MM.1S (cell line): ENCODE measurements around the gene HRH2.

Experiments used
- DNase-seq: peaks from one replicate; pipeline ENCODE4 v3.0.0-alpha.2; 2015
- H2AFZ ChIP-seq: fragments of 300-600 bp; sonication (generic); 2 replicates; pipeline ENCODE4 v1.6.0; 2016; ENCODE audit warnings: antibody characterized with exemption, low read length
- H3F3A ChIP-seq: fragments of 300-600 bp; sonication (generic); 2 replicates; pipeline ENCODE4 v1.6.1; 2016; ENCODE audit warnings: mild to moderate bottlenecking, antibody characterized with exemption, low read length, moderate library complexity, mixed read lengths; ENCODE audit not compliant: insufficient read depth
- H3K27ac ChIP-seq: fragments of 300-600 bp; sonication (generic); 2 replicates; pipeline ENCODE4 v1.5.1; 2016; ENCODE audit warnings: mild to moderate bottlenecking, low read length
- H3K27me3 ChIP-seq: fragments of 300-600 bp; sonication (generic); replicated peaks from 2 replicates; pipeline ENCODE4 v1.6.0; 2016; ENCODE audit warnings: low read length; ENCODE audit not compliant: insufficient read depth
- H3K36me3 ChIP-seq: fragments of 300-600 bp; sonication (generic); replicated peaks from 2 replicates; pipeline ENCODE4 v1.6.1; 2016; ENCODE audit warnings: mild to moderate bottlenecking, low read length, mixed read lengths; ENCODE audit not compliant: insufficient read depth
- H3K4me1 ChIP-seq: fragments of 300-600 bp; sonication (generic); 2 replicates; pipeline ENCODE4 v1.6.1; 2016; ENCODE audit warnings: low read length, mixed read lengths
- H3K4me2 ChIP-seq: fragments of 300-600 bp; sonication (generic); 2 replicates; pipeline ENCODE4 v1.6.0; 2016; ENCODE audit warnings: low read depth, low read length
- H3K4me3 ChIP-seq: fragments of 300-600 bp; sonication (generic); 2 replicates; pipeline ENCODE4 v1.5.1; 2016; ENCODE audit warnings: low read length, mixed read lengths
- H3K79me2 ChIP-seq: fragments of 300-600 bp; sonication (generic); 2 replicates; pipeline ENCODE4 v1.6.1; 2016; ENCODE audit warnings: mixed run types, low read length, mixed read lengths
- H3K9ac ChIP-seq: fragments of 300-600 bp; sonication (generic); 2 replicates; pipeline ENCODE4 v1.6.1; 2016; ENCODE audit warnings: low read length, mixed read lengths
- H3K9me2 ChIP-seq: fragments of 300-600 bp; sonication (generic); replicated peaks from 2 replicates; pipeline ENCODE4 v1.6.1; 2016; ENCODE audit warnings: mild to moderate bottlenecking, low read length, mixed read lengths; ENCODE audit not compliant: insufficient read depth
- H3K9me3 ChIP-seq: fragments of 300-600 bp; sonication (generic); replicated peaks from 2 replicates; pipeline ENCODE4 v1.6.1; 2016; ENCODE audit warnings: mild to moderate bottlenecking, low read length, mixed read lengths; ENCODE audit not compliant: insufficient read depth
- H4K20me1 ChIP-seq: fragments of 300-600 bp; sonication (generic); 2 replicates; pipeline ENCODE4 v1.6.1; 2016; ENCODE audit warnings: mild to moderate bottlenecking, low read length, moderate library complexity, mixed read lengths; ENCODE audit not compliant: insufficient read depth
- EZH2 ChIP-seq: fragments of 300-600 bp; sonication (generic); optimal IDR thresholded peaks from 2 replicates; pipeline ENCODE3; 2017; ENCODE audit warnings: low read depth, mild to moderate bottlenecking, antibody characterized with exemption, low read length, mixed read lengths
- EZH2phosphoT487 ChIP-seq: fragments of 300-600 bp; sonication (generic); IDR thresholded peaks from 2 replicates; pipeline ENCODE4 v1.6.1; 2018; ENCODE audit warnings: antibody characterized with exemption, low read length
- TF ChIP-seq, protein P1 (sequence below): fragments of 300-600 bp; sonication (generic); IDR thresholded peaks from 2 replicates; pipeline ENCODE4 v1.5.1; 2016; ENCODE audit warnings: antibody characterized with exemption, low read length, mixed read lengths

Gene HRH2

DNA sequence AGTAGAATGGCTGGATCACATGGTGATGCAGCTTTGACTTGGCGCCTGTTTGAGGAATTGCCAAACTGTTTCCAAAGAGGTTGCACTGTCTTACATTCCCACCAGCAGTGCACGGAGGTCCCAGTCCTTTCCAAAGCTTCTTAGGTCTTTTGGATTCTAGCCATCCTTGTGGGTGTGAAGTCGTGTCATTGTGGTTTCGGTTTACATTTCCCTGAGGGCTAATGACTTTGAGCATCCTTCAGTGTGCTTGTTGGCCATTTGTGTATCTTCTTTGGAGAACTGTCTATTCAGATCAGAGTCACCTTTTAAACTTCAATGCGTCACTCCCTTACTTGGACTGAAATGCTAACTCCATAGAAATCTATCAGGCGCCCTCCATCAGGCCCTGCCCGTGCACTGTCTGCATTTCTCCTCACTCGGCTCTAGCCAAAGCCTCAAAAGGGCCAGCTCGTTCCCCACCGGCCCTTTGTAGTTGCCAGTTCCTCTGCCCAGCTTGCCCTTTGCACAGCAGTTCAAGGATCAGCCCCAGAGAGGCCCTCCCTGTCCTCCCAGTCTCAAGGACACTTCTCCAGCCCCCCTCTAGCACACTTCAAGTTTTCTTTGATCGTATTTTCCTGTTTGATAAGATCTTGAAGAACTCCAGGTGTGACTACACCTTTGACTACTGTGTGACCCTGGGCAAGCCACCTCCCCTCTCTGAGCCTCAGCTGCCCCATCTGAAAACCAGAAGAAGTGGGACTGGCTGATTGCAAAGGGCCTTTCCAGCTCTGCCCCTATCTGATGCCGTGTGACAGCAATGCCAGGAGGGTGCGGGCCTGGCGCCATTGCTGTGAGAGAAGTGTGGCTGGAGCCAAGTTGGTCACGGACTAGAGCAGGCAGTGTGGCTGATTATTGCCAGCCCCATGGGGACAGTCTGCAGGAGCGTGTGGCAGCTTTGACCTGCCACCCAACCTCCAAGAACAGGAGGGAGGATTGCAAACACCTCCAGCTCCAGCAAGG is 5.6 kb downstream of the HRH2 start:
- H3K4me2 ChIP-seq = no peak overlapping the region
- H2AFZ ChIP-seq = no peak overlapping the region
- H3F3A ChIP-seq = no peaks in the 10 kb centered on the region
- H3K9ac ChIP-seq = no peak overlapping the region
- peaks cover 14% of the 10 kb centered on the region for H3K4me1 ChIP-seq
- DNase-seq = no peak
- no peak overlapping the region for H3K27ac ChIP-seq
- no peaks in the 10 kb centered on the region for H3K27me3 ChIP-seq
- peaks cover 4% of the 10 kb centered on the region; the same call in 1 of the 2 replicates for H3K36me3 ChIP-seq
- TF ChIP-seq EZH2 = no peak
- TF ChIP-seq EZH2phosphoT487 = no peak
- TF ChIP-seq, protein P1, sequence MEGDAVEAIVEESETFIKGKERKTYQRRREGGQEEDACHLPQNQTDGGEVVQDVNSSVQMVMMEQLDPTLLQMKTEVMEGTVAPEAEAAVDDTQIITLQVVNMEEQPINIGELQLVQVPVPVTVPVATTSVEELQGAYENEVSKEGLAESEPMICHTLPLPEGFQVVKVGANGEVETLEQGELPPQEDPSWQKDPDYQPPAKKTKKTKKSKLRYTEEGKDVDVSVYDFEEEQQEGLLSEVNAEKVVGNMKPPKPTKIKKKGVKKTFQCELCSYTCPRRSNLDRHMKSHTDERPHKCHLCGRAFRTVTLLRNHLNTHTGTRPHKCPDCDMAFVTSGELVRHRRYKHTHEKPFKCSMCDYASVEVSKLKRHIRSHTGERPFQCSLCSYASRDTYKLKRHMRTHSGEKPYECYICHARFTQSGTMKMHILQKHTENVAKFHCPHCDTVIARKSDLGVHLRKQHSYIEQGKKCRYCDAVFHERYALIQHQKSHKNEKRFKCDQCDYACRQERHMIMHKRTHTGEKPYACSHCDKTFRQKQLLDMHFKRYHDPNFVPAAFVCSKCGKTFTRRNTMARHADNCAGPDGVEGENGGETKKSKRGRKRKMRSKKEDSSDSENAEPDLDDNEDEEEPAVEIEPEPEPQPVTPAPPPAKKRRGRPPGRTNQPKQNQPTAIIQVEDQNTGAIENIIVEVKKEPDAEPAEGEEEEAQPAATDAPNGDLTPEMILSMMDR = no peak
- H3K4me3 ChIP-seq = no peak overlapping the region
- H3K79me2 ChIP-seq = peaks cover 98% of the 10 kb centered on the region
- H4K20me1 ChIP-seq = peaks cover 38% of the 10 kb centered on the region
- H3K9me2 ChIP-seq = no peaks in the 10 kb centered on the region
- H3K9me3 ChIP-seq = no peaks in the 10 kb centered on the region

DNA sequence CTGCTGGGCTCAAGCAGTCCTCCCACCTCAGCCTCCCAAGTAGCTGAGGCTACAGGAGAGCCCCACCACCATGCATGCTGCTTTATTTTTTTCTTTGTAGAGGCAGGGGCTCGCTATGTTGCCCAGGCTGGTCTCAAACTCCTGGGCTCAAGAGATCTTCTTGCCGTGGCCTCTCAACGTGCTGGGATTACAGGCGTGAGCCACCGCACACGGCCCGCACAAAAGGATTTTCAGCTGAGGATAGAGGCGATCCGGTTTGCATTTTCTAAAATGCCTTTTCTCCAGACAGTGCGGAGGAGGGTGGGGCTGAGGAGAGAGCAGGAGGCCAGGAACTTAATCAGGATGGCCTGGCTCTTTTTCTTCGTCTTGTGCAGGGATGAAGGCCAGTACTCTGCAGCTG is 6.9 kb downstream of the HRH2 start:
- H3K9me3 ChIP-seq = no peaks in the 10 kb centered on the region
- DNase-seq = no peak
- TF ChIP-seq, protein P1 = no peak
- TF ChIP-seq EZH2phosphoT487 = no peak
- no peak overlapping the region for H3K4me2 ChIP-seq
- H3K9me2 ChIP-seq = no peaks in the 10 kb centered on the region
- H4K20me1 ChIP-seq = peaks cover 38% of the 10 kb centered on the region
- peaks cover 5% of the 10 kb centered on the region; the same call in 1 of the 2 replicates for H3K4me1 ChIP-seq
- no peak overlapping the region for H3K9ac ChIP-seq
- H3K27me3 ChIP-seq = no peaks in the 10 kb centered on the region
- no peak overlapping the region for H3K4me3 ChIP-seq
- H2AFZ ChIP-seq = no peak overlapping the region
- peaks cover 98% of the 10 kb centered on the region for H3K79me2 ChIP-seq
- no peaks in the 10 kb centered on the region for H3F3A ChIP-seq
- H3K27ac ChIP-seq = no peak overlapping the region
- peaks cover 4% of the 10 kb centered on the region; the same call in 1 of the 2 replicates for H3K36me3 ChIP-seq

DNA sequence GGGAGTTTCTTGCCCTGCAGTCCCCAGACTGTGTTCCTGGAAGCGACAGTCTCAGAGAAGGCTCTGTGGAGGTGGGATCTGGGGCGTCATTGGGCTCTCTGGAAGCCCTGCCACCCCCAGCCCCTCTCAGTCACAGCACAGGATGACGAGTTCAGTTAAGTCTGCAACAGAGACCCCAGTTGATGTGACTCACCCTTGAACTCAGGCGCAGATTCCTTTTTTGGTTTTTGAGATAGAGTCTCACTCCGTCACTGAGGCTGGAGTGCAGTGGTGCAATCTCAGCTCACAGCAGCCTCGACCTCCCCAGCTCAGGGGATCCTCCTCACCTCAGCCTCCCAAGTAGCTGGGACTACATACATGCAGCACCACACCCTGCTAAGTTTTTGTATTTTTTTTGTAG is 8.3 kb downstream of the HRH2 start:
- H2AFZ ChIP-seq = no peak overlapping the region
- H3K9me2 ChIP-seq = no peaks in the 10 kb centered on the region
- H3K27ac ChIP-seq = no peak overlapping the region
- no peak overlapping the region for H3K4me3 ChIP-seq
- H3K79me2 ChIP-seq = peaks cover 99% of the 10 kb centered on the region
- H3K27me3 ChIP-seq = no peaks in the 10 kb centered on the region
- no peaks in the 10 kb centered on the region; the same call in 1 of the 2 replicates for H3K36me3 ChIP-seq
- TF ChIP-seq, protein P1 = no peak
- TF ChIP-seq EZH2 = no peak
- H4K20me1 ChIP-seq = peaks cover 37% of the 10 kb centered on the region
- no peak overlapping the region for H3K4me2 ChIP-seq
- no peak overlapping the region for H3K9ac ChIP-seq
- H3K9me3 ChIP-seq = no peaks in the 10 kb centered on the region
- no peak for DNase-seq
- no peaks in the 10 kb centered on the region for H3K4me1 ChIP-seq
- no peaks in the 10 kb centered on the region for H3F3A ChIP-seq
